ENCODE measurements around the gene SNAPC2. TPM values are rescaled to one million over a fixed set of nuclear protein-coding genes. Genes with fewer than 3 reads are reported as not detected.

The SNAPC2 gene
- total and polyA plus RNA-seq, 7 donors = 4.6 to 16.0 (median 8.5) TPM

DNA sequence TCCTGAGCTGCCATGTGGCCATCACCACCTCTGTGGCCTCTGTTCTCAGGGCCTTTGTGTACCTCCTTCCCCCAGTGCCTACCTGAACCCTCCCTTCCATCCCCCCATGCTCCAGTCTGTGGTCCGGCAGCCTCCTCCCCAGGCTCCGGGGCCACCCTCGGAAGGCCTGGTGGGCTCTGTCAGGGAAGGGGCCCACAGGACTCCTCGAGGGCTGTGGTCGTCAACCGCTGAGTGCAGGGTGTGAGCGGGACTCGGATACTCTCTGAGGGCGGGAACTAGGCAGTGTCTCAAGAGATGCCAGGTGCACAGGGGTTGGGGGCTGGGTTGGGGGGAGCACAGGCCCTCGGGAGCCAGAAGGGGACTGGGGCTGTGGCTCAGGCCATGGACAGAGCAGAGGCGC lies 12.6 kb upstream of the SNAPC2 start:
- Histone ChIP-seq H3K9me3 (no peaks in the 10 kb centered on the region), H3K4me3 (no peak overlapping the region), H3K36me3 (ENCODE audit: insufficient read depth in 1 of 2, low read depth in 1 of 2) (peaks cover 4 to 48% of the 10 kb centered on the region in 2 donors), H3K4me1 (peaks cover 19% of the 10 kb centered on the region), H3K27me3 (ENCODE audit: insufficient read depth in 3 of 3, low read length in 2 of 3) (no peaks in the 10 kb centered on the region), H3K27ac (no peak overlapping the region)
- ATAC-seq (no peak), DNase-seq (no peak)
- intact Hi-C loops (cut with DNase I) = no loop called here
- TF ChIP-seq, protein P1, sequence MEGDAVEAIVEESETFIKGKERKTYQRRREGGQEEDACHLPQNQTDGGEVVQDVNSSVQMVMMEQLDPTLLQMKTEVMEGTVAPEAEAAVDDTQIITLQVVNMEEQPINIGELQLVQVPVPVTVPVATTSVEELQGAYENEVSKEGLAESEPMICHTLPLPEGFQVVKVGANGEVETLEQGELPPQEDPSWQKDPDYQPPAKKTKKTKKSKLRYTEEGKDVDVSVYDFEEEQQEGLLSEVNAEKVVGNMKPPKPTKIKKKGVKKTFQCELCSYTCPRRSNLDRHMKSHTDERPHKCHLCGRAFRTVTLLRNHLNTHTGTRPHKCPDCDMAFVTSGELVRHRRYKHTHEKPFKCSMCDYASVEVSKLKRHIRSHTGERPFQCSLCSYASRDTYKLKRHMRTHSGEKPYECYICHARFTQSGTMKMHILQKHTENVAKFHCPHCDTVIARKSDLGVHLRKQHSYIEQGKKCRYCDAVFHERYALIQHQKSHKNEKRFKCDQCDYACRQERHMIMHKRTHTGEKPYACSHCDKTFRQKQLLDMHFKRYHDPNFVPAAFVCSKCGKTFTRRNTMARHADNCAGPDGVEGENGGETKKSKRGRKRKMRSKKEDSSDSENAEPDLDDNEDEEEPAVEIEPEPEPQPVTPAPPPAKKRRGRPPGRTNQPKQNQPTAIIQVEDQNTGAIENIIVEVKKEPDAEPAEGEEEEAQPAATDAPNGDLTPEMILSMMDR (IDR thresholded peaks at IDR 0.05) = no peak
- WGBS, 3 donors = 82 to 85% (median 83%) methylated on average over 11 of the region's 11 CpGs

- whole genome bisulfite sequencing, 3 donors = 75 to 80% (median 80%) methylated on average over 13 to 14 of the region's 14 CpGs
- Histone ChIP-seq H3K27ac (no peak overlapping the region), H3K27me3 (ENCODE audit: insufficient read depth in 3 of 3, low read length in 2 of 3) (no peaks in the 10 kb centered on the region), H3K36me3 (ENCODE audit: insufficient read depth in 1 of 2, low read depth in 1 of 2) (peaks cover 4 to 51% of the 10 kb centered on the region in 2 donors), H3K9me3 (no peaks in the 10 kb centered on the region), H3K4me3 (no peak overlapping the region), H3K4me1 (peaks cover 14% of the 10 kb centered on the region)
- intact Hi-C loops (cut with DNase I) = no loop called here
- TF ChIP-seq, protein P1 (IDR thresholded peaks at IDR 0.05) = no peak
- ATAC-seq = no peak
- no peak for DNase-seq
Measured at GRCh38 chr19:7908078-7908699, 11.9 kb upstream of the SNAPC2 start.

DNA sequence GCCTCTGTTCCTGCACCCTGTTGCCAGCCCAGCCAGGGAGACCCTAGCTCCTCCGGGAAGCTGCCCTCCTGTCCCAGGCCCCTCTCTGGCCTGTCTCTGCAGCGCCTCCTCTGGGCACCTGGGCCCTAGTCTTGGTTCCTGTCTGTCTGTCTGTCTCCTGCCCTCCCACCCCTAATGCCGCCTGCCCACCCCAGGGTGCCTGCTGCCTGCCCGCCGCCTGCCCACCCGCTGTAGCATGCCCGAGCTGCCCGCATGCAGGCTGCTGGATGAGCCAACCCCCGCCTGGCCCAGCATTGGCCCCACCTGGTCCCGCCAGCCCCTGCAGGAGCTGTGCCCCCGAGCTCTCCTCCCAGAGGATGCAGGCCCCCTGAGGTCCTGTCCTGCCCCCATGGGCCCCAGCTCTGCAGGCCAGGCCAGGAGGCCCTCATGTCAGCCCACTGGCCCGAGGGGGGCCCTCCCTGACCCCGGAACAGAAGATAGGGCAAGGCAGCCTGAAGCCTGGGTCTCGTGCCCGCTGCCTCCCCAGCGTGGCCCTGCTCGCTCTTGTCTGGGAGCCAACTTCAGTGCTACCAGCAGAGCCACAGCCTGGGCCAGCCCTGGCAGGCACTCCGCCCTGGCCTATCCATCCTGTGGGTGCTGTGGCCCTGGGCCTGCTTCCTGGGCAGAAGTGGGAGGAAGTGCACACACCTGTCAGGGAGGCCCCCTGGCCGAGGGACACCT lies 11.2 kb upstream of the SNAPC2 start:
- Histone ChIP-seq H3K9me3 (no peaks in the 10 kb centered on the region), H3K4me1 (peaks cover 14% of the 10 kb centered on the region), H3K36me3 (ENCODE audit: insufficient read depth in 1 of 2, low read depth in 1 of 2) (peaks cover 4 to 51% of the 10 kb centered on the region in 2 donors), H3K27me3 (ENCODE audit: insufficient read depth in 3 of 3, low read length in 2 of 3) (no peaks in the 10 kb centered on the region), H3K4me3 (no peak overlapping the region), H3K27ac (no peak overlapping the region)
- TF ChIP-seq, protein P1 (IDR thresholded peaks at IDR 0.05) = no peak
- intact Hi-C loops (cut with DNase I) = no loop called here
- 83 to 90% (median 84%) methylated on average over 16 to 19 of the region's 19 CpGs for WGBS, 3 donors
- DNase-seq (no peak), ATAC-seq (no peak)

DNA sequence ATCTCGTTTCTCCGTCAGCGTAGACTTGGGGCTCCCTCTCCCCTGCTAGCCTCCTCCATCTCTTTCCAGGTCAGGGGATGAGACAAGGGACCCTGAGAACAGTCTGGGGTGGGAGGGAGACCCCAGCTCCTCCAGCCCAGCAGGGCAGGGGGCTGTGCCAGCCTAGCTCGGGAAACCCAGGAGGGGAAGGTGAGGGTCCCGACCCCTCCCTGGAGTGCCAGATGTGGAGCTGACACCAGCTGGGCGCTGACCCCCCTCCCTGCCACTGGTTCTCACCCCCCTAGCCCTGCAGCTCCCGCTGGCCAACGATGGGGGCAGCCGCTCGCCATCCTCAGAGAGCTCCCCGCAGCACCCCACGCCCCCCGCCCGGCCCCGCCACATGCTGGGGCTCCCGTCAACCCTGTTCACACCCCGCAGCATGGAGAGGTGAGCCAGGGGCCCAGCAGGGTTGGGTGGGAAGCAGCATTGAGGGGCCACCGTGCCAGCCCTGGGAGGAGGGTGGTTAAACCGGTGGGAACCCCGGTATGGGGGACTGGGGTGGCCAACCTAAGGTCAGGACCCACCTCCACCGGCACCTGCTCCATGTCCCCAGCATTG lies 10.6 kb upstream of the SNAPC2 start:
- peaks cover 4 to 51% of the 10 kb centered on the region in 2 donors for H3K36me3 ChIP-seq (ENCODE audit: insufficient read depth in 1 of 2, low read depth in 1 of 2)
- H3K4me3 ChIP-seq = no peak overlapping the region
- H3K4me1 ChIP-seq = peaks cover 12% of the 10 kb centered on the region
- peaks cover 0 to under 1% (median 0%) of the 10 kb centered on the region in 3 donors for H3K27me3 ChIP-seq (ENCODE audit: insufficient read depth in 3 of 3, low read length in 2 of 3)
- no peak overlapping the region for H3K27ac ChIP-seq
- intact Hi-C loops (cut with DNase I) = no loop called here
- 90 to 95% (median 94%) methylated on average over 19 to 21 of the region's 21 CpGs for WGBS, 3 donors
- ATAC-seq (no peak), DNase-seq (peak in 1 of 2 donors; percentile 54)
- TF ChIP-seq, protein P1 (IDR thresholded peaks at IDR 0.05) = no peak
- no peaks in the 10 kb centered on the region for H3K9me3 ChIP-seq
